GM23338 (cell line): ENCODE measurements around the gene MARCHF3. TPM values are rescaled to one million over a fixed set of nuclear protein-coding genes. Genes with fewer than 3 reads are reported as not detected.

Experiments
- ATAC-seq: fragments of 200-7000 bp; cut with Tn5 transposase; 3 replicates; pipeline ENCODE4 v1.9.1; 2020
- DNase-seq: peaks from one replicate; pipeline ENCODE4 v3.0.0-alpha.2; 2015; ENCODE audit warnings: low spot score
- H2AFZ ChIP-seq: fragments of 200-600 bp; sonication (generic); 2 replicates; pipeline ENCODE4 v1.8.0; 2016; ENCODE audit warnings: antibody characterized with exemption, mild to moderate bottlenecking, moderate library complexity
- H3F3A ChIP-seq: fragments of 200-600 bp; sonication (generic); replicated peaks from 2 replicates; pipeline ENCODE4 v1.8.0; 2017; ENCODE audit warnings: antibody characterized with exemption, mixed run types, low read depth
- H3K27ac ChIP-seq: fragments of 200-600 bp; sonication (generic); 2 replicates; pipeline ENCODE4 v1.6.1; 2016; ENCODE audit warnings: low read depth
- H3K27me3 ChIP-seq: fragments of 200-600 bp; sonication (generic); 2 replicates; pipeline ENCODE4 v1.8.0; 2016; ENCODE audit warnings: mild to moderate bottlenecking, mixed run types, moderate library complexity; ENCODE audit not compliant: insufficient read depth
- H3K36me3 ChIP-seq: fragments of 200-600 bp; sonication (generic); 2 replicates; pipeline ENCODE4 v1.8.0; 2016; ENCODE audit warnings: mild to moderate bottlenecking; ENCODE audit not compliant: insufficient read depth
- H3K4me1 ChIP-seq: fragments of 200-600 bp; sonication (generic); 2 replicates; pipeline ENCODE4 v1.8.0; 2016; ENCODE audit warnings: mild to moderate bottlenecking, moderate library complexity; ENCODE audit not compliant: insufficient read depth
- H3K4me2 ChIP-seq: fragments of 200-600 bp; sonication (generic); 2 replicates; pipeline ENCODE4 v1.7.1; 2017; ENCODE audit warnings: mixed run types
- H3K4me3 ChIP-seq: fragments of 200-600 bp; sonication (generic); 2 replicates; pipeline ENCODE4 v1.6.1; 2016; ENCODE audit warnings: mixed run types
- H3K79me2 ChIP-seq: fragments of 200-600 bp; sonication (generic); replicated peaks from 2 replicates; pipeline ENCODE4 v1.8.0; 2017; ENCODE audit warnings: mild to moderate bottlenecking; ENCODE audit not compliant: insufficient read depth
- H3K9me2 ChIP-seq: fragments of 200-600 bp; sonication (generic); 2 replicates; pipeline ENCODE4 v1.8.0; 2017; ENCODE audit not compliant: insufficient read depth
- H4K20me1 ChIP-seq: fragments of 200-600 bp; sonication (generic); replicated peaks from 2 replicates; pipeline ENCODE4 v1.8.0; 2017; ENCODE audit warnings: mild to moderate bottlenecking; ENCODE audit not compliant: insufficient read depth
- H3K27ac Mint-ChIP-seq: 2 replicates; pipeline ENCODE4 v1.8.0; 2020; ENCODE audit warnings: inconsistent platforms, mild to moderate bottlenecking, moderate library complexity, mixed read lengths
- H3K27me3 Mint-ChIP-seq: 3 replicates; pipeline ENCODE4 v1.8.0; 2022; ENCODE audit warnings: low read depth, mild to moderate bottlenecking, moderate library complexity, mixed read lengths, inconsistent platforms; ENCODE audit not compliant: insufficient read depth, poor library complexity
- H3K36me3 Mint-ChIP-seq: 3 replicates; pipeline ENCODE4 v1.8.0; 2021; ENCODE audit warnings: low read depth, mild to moderate bottlenecking, inconsistent platforms, moderate library complexity, mixed read lengths
- H3K4me1 Mint-ChIP-seq: 3 replicates; pipeline ENCODE4 v1.8.0; 2020; ENCODE audit warnings: mild to moderate bottlenecking, inconsistent platforms, mixed read lengths
- H3K4me3 Mint-ChIP-seq: 3 replicates; pipeline ENCODE4 v1.8.0; 2021; ENCODE audit warnings: moderate library complexity, mild to moderate bottlenecking, inconsistent platforms, mixed read lengths
- H3K9me3 Mint-ChIP-seq: 3 replicates; pipeline ENCODE4 v1.8.0; 2020; ENCODE audit warnings: moderate library complexity, mild to moderate bottlenecking, inconsistent platforms, mixed read lengths
- CREB1 ChIP-seq: fragments of 250-450 bp; sonication (Bioruptor Pico); IDR thresholded peaks from 2 replicates; pipeline ENCODE4 v1.5.0; 2020; ENCODE audit warnings: low read depth, mild to moderate bottlenecking, moderate library complexity
- ETS1 ChIP-seq: IDR thresholded peaks from 2 replicates; pipeline ENCODE4 v1.6.1; 2016; ENCODE audit warnings: antibody characterized with exemption
- EZH2 ChIP-seq: fragments of 200-600 bp; sonication (generic); IDR thresholded peaks from one replicate; pipeline ENCODE4 v1.8.0; 2017; ENCODE audit warnings: antibody characterized with exemption, mild to moderate bottlenecking, low read depth; ENCODE audit not compliant: unreplicated experiment
- EZH2phosphoT487 ChIP-seq: fragments of 200-600 bp; sonication (generic); IDR thresholded peaks from one replicate; pipeline ENCODE4 v1.8.1; 2018; ENCODE audit warnings: antibody characterized with exemption; ENCODE audit not compliant: unreplicated experiment
- JUNB ChIP-seq: IDR thresholded peaks from one replicate; pipeline ENCODE4 v1.6.1; 2016; ENCODE audit warnings: antibody characterized with exemption; ENCODE audit not compliant: unreplicated experiment
- NANOG ChIP-seq: IDR thresholded peaks from 2 replicates; pipeline ENCODE4 v1.6.1; 2016; ENCODE audit warnings: antibody characterized with exemption, borderline replicate concordance
- POLR2AphosphoS5 ChIP-seq: IDR thresholded peaks from 2 replicates; pipeline ENCODE4 v1.6.1; 2016; ENCODE audit warnings: antibody characterized with exemption, low read depth
- REST ChIP-seq: IDR thresholded peaks from one replicate; pipeline ENCODE4 v1.6.1; 2018; ENCODE audit warnings: antibody characterized with exemption; ENCODE audit not compliant: unreplicated experiment
- STAT1 ChIP-seq: IDR thresholded peaks from one replicate; pipeline ENCODE4 v1.6.1; 2016; ENCODE audit warnings: antibody characterized with exemption; ENCODE audit not compliant: unreplicated experiment
- ZNF114 ChIP-seq: fragments of 250-450 bp; sonication (Bioruptor Pico); IDR thresholded peaks from 2 replicates; pipeline ENCODE4 v1.5.0; 2020; ENCODE audit warnings: mild to moderate bottlenecking, moderate library complexity
- ZNF331 ChIP-seq: fragments of 250-450 bp; sonication (Bioruptor Pico); IDR thresholded peaks from 2 replicates; pipeline ENCODE4 v1.5.0; 2020; ENCODE audit warnings: low read depth, mild to moderate bottlenecking, moderate library complexity
- polyA plus RNA-seq: library from polyadenylated mRNA; unstranded; fragments of >200 nt; fragmentation: Nextera tagmentation; extraction: Ambion mirVana; gene quantifications from 2 replicates; pipeline ENCODE4 v1.2.1, GENCODE V29; 2016
- total RNA-seq: library from RNA; depleted of rRNA; stranded (reverse); fragments of >200 nt; shearing (Covaris generic); gene quantifications from 2 replicates; pipeline ENCODE4 v1.2.3, GENCODE V29; 2014
- TF ChIP-seq, protein P1 (sequence below): fragments of 250-450 bp; sonication (Bioruptor Pico); IDR thresholded peaks from 2 replicates; pipeline ENCODE4 v1.5.0; 2020; ENCODE audit warnings: mild to moderate bottlenecking, moderate library complexity
- TF ChIP-seq, protein P2 (sequence below), 2 experiments: fragments of 200-600 bp in 1 of 2; sonication (generic) in 1 of 2; conservative IDR thresholded peaks; 2 replicates each; pipeline versions ENCODE4 v1.5.1 to v1.6.1; 2016 to 2017; ENCODE audit warnings: antibody characterized with exemption in 2 of 2, low read depth in 2 of 2, mild to moderate bottlenecking in 2 of 2, moderate library complexity in 1 of 2

The MARCHF3 gene
- total and polyA plus RNA-seq, 2 experiments from 2014 or later: 7.0 to 12.7 TPM

GRCh38 chr5:126863402-126863801 lies 167.0 kb downstream of the MARCHF3 start:
- Histone ChIP-seq H3K27me3 (no peaks in the 10 kb centered on the region), H3K9me2 (0 out of 2 replicates have a peak, but pooled peaks cover 3% of the 10 kb centered on the region), H2AFZ (no peak overlapping the region), H3K79me2 (no peaks in the 10 kb centered on the region), H3K4me1 (peaks cover under 1% of the 10 kb centered on the region; the same call in 1 of the 2 replicates), H4K20me1 (no peaks in the 10 kb centered on the region), H3K4me3 (no peak overlapping the region), H3K36me3 (no peaks in the 10 kb centered on the region; the same call in 1 of the 2 replicates), H3K4me2 (no peak overlapping the region), H3K27ac (no peak overlapping the region), H3F3A (peaks cover 5% of the 10 kb centered on the region; the same call in 1 of the 2 replicates)
- Mint-ChIP-seq H3K27me3 (no peaks in the 10 kb centered on the region), H3K9me3 (no peaks in the 10 kb centered on the region), H3K4me1 (peaks cover 4% of the 10 kb centered on the region; the same call in 2 of the 3 replicates), H3K4me3 (no peak overlapping the region), H3K36me3 (peaks cover 4% of the 10 kb centered on the region; the same call in 2 of the 3 replicates), H3K27ac (no peak overlapping the region)
- TF ChIP-seq POLR2AphosphoS5: no peak
- no peak for TF ChIP-seq EZH2
- no peak for TF ChIP-seq REST
- TF ChIP-seq EZH2phosphoT487: no peak
- no peak for TF ChIP-seq ZNF114 (CRISPR knock-in tag)
- no peak for TF ChIP-seq STAT1
- no peak for TF ChIP-seq CREB1
- TF ChIP-seq ZNF331 (CRISPR knock-in tag): no peak
- TF ChIP-seq, protein P1, sequence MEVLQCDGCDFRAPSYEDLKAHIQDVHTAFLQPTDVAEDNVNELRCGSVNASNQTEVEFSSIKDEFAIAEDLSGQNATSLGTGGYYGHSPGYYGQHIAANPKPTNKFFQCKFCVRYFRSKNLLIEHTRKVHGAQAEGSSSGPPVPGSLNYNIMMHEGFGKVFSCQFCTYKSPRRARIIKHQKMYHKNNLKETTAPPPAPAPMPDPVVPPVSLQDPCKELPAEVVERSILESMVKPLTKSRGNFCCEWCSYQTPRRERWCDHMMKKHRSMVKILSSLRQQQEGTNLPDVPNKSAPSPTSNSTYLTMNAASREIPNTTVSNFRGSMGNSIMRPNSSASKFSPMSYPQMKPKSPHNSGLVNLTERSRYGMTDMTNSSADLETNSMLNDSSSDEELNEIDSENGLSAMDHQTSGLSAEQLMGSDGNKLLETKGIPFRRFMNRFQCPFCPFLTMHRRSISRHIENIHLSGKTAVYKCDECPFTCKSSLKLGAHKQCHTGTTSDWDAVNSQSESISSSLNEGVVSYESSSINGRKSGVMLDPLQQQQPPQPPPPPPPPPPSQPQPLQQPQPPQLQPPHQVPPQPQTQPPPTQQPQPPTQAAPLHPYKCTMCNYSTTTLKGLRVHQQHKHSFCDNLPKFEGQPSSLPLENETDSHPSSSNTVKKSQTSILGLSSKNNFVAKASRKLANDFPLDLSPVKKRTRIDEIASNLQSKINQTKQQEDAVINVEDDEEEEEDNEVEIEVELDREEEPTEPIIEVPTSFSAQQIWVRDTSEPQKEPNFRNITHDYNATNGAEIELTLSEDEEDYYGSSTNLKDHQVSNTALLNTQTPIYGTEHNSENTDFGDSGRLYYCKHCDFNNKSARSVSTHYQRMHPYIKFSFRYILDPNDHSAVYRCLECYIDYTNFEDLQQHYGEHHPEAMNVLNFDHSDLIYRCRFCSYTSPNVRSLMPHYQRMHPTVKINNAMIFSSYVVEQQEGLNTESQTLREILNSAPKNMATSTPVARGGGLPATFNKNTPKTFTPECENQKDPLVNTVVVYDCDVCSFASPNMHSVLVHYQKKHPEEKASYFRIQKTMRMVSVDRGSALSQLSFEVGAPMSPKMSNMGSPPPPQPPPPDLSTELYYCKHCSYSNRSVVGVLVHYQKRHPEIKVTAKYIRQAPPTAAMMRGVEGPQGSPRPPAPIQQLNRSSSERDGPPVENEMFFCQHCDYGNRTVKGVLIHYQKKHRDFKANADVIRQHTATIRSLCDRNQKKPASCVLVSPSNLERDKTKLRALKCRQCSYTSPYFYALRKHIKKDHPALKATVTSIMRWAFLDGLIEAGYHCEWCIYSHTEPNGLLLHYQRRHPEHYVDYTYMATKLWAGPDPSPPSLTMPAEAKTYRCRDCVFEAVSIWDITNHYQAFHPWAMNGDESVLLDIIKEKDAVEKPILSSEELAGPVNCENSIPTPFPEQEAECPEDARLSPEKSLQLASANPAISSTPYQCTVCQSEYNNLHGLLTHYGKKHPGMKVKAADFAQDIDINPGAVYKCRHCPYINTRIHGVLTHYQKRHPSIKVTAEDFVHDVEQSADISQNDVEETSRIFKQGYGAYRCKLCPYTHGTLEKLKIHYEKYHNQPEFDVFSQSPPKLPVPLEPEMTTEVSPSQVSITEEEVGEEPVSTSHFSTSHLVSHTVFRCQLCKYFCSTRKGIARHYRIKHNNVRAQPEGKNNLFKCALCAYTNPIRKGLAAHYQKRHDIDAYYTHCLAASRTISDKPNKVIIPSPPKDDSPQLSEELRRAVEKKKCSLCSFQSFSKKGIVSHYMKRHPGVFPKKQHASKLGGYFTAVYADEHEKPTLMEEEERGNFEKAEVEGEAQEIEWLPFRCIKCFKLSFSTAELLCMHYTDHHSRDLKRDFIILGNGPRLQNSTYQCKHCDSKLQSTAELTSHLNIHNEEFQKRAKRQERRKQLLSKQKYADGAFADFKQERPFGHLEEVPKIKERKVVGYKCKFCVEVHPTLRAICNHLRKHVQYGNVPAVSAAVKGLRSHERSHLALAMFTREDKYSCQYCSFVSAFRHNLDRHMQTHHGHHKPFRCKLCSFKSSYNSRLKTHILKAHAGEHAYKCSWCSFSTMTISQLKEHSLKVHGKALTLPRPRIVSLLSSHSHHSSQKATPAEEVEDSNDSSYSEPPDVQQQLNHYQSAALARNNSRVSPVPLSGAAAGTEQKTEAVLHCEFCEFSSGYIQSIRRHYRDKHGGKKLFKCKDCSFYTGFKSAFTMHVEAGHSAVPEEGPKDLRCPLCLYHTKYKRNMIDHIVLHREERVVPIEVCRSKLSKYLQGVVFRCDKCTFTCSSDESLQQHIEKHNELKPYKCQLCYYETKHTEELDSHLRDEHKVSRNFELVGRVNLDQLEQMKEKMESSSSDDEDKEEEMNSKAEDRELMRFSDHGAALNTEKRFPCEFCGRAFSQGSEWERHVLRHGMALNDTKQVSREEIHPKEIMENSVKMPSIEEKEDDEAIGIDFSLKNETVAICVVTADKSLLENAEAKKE (CRISPR knock-in tag): no peak
- no peak for TF ChIP-seq JUNB
- no peak for TF ChIP-seq NANOG
- no peak for TF ChIP-seq ETS1
- TF ChIP-seq, protein P2, sequence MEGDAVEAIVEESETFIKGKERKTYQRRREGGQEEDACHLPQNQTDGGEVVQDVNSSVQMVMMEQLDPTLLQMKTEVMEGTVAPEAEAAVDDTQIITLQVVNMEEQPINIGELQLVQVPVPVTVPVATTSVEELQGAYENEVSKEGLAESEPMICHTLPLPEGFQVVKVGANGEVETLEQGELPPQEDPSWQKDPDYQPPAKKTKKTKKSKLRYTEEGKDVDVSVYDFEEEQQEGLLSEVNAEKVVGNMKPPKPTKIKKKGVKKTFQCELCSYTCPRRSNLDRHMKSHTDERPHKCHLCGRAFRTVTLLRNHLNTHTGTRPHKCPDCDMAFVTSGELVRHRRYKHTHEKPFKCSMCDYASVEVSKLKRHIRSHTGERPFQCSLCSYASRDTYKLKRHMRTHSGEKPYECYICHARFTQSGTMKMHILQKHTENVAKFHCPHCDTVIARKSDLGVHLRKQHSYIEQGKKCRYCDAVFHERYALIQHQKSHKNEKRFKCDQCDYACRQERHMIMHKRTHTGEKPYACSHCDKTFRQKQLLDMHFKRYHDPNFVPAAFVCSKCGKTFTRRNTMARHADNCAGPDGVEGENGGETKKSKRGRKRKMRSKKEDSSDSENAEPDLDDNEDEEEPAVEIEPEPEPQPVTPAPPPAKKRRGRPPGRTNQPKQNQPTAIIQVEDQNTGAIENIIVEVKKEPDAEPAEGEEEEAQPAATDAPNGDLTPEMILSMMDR (conservative IDR thresholded peaks at IDR 0.05; ENCODE audit: low read depth in 2 of 2): no peak
- ATAC-seq (no peak), DNase-seq (no peak)
